Activated CD8-positive, alpha-beta memory T cell treated with anti-CD3 and anti-CD28 coated beads, Interleukin-2, amount 10 ng/mL, durations not matched to agents 7 days and 5 days (primary cell): ENCODE data around the gene VENTX. TPM values are rescaled to one million over a fixed set of nuclear protein-coding genes. Genes with fewer than 3 reads are reported as not detected.

Experiments
- ATAC-seq: fragments of 150-1000 bp; cut with Tn5 transposase; one replicate; pipeline ENCODE4 v1.10.0; 2021; ENCODE audit warnings: moderate library complexity
- CTCF ChIA-PET: fragments of 350-600 bp; sonication (Branson Sonifier 250); formaldehyde crosslinking; loops from one replicate; lab custom pipeline; 2021; ENCODE audit warnings: antibody characterized with exemption; lab: Charles Lee
- DNase-seq: peaks from one replicate; pipeline ENCODE4 v3.0.0-alpha.2; 2020
- H3K27ac Mint-ChIP-seq: one replicate; pipeline ENCODE4 v1.8.0; 2021; ENCODE audit warnings: mild to moderate bottlenecking, mixed read lengths
- H3K27me3 Mint-ChIP-seq: one replicate; pipeline ENCODE4 v1.8.0; 2021; ENCODE audit warnings: mixed read lengths
- H3K36me3 Mint-ChIP-seq: one replicate; pipeline ENCODE4 v1.8.0; 2021; ENCODE audit warnings: mild to moderate bottlenecking, mixed read lengths
- H3K4me1 Mint-ChIP-seq: one replicate; pipeline ENCODE4 v1.8.0; 2021; ENCODE audit warnings: mixed read lengths
- H3K4me3 Mint-ChIP-seq: one replicate; pipeline ENCODE4 v1.8.0; 2021; ENCODE audit warnings: mild to moderate bottlenecking, moderate library complexity, mixed read lengths
- H3K9me3 Mint-ChIP-seq: one replicate; pipeline ENCODE4 v1.8.0; 2022; ENCODE audit warnings: low read depth, mixed read lengths
- total RNA-seq, 2 experiments: library from RNA; stranded (reverse); gene quantifications; one replicate each; pipeline ENCODE4 v1.2.3, GENCODE V29; 2021

Gene VENTX, protein sequence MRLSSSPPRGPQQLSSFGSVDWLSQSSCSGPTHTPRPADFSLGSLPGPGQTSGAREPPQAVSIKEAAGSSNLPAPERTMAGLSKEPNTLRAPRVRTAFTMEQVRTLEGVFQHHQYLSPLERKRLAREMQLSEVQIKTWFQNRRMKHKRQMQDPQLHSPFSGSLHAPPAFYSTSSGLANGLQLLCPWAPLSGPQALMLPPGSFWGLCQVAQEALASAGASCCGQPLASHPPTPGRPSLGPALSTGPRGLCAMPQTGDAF
- total RNA-seq = under 1 TPM in 1 of 2 experiments, not detected in 1; 0.12 TPM

DNA sequence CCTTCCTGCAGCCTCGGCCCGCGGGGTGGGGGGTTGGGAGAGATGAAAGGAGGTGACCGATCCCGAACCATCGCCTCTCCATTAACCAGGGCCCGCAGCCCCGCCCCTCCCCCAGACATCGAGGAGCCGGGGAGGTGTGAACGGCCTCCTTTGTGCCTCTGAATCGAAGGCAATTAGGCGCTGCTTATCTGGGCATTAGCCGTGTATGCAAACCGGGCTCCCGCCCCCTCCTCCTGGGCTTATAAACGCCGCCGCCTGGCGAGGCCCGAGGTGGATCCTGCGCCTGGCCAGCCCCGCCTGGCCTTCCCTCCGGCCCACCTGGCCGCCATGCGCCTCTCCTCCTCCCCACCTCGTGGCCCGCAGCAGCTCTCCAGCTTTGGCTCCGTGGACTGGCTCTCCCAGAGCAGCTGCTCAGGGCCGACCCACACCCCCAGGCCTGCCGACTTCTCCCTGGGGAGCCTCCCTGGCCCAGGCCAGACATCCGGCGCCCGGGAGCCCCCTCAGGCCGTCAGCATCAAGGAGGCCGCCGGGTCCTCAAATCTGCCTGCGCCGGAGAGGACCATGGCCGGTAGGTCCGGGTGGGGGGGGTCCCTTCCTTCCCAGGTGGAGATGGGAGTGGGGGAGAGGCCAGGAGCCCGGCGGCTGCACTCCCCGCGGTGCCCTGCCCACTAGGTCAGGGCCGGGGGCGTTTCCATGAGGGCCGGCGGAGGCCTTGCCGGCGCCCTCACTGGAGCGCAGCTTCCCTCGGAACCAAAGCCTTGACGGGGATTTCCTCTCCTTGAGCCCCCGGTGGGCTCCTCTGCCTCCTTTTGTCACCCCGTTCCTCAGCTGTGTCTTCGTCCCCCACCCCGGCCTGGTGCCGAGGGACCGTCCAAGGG is at the start of gene VENTX:
VENTX (plus strand) TSS at position 268 of the 878 bp plus-strand sequence; CDS start at position 328, 60 bp downstream.
- Mint-ChIP-seq H3K9me3 (no peaks in the 10 kb centered on the region), H3K27ac (no peak within 1 kb of the TSS), H3K4me3 (no peak within 1 kb of the TSS), H3K27me3 (peaks cover 55% of the 10 kb centered on the region), H3K4me1 (peaks cover 23% of the 10 kb centered on the region), H3K36me3 (no peaks in the 10 kb centered on the region)
- CTCF ChIA-PET = interaction anchor here (1.4 kb wide), 1 partner anchor 19 kb away, joined by 3 read pairs; no protein-coding TSS in a partner anchor
- ATAC-seq (no peak), DNase-seq (no peak)

DNA sequence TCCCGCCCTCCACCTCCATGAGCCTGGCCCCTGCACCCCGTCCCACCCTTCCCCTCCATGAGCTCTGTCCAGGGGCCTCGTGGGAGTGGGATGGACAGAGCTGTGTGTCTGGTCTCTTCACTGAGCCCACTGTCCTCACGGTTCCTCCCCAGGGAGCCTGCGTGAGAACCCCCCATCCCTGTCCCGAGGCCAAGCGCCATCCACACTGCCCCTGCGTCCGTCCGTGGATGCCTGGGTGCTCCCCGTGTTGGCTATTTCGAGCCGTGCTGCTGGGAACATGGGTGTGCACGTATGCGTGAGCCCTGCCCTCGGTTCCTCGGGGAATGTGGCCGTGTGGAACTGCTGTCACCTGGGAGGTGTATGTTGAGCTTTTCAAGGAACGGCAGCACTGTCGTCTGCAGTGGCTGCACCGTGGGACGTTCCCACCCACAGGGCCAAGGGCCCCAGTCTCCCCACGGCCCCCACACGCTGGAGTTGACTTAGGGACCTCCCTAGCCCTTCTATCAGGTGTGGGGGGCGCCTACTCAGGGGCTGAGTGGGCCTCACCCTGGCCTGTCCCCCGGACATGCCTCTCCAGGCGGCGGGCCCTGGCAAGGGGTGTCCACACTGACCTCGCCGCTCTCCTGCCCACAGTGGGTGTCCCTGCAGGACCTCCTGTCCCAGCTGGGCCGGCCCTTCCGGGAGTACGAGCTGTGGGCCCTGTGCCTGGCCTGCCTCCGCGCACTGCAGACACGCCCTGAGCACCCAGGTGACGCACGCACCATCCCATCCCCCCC is 49.6 kb upstream of the VENTX start:
- H3K4me1 Mint-ChIP-seq = no peaks in the 10 kb centered on the region
- CTCF ChIA-PET = no interaction called here

DNA sequence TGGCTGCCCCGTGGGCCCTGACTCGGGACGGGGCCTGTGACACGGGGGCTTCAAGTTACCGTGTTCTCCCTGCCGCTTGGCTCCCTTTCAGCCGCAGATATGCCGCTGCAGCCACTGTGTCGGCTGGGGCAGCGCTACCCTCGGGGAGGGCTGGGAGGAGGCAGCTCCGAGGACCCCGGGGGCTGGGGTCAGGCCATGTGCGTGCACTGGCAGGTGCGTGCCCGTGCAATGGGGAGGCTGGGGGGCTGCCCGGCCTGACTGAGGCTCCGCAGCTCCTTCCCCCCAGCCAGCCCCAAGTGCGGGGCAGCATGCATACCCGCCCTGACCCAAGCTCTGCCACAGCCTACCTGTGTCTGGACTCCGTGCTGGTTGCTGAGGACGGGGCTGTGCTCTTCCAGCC is 48.4 kb upstream of the VENTX start:
- H3K27me3 Mint-ChIP-seq = peaks cover 14% of the 10 kb centered on the region
- H3K27ac Mint-ChIP-seq = no peak overlapping the region
- H3K36me3 Mint-ChIP-seq = no peaks in the 10 kb centered on the region
- H3K4me1 Mint-ChIP-seq = no peaks in the 10 kb centered on the region
- peaks cover 2% of the 10 kb centered on the region for H3K9me3 Mint-ChIP-seq
- no peak overlapping the region for H3K4me3 Mint-ChIP-seq
- ATAC-seq = no peak
- CTCF ChIA-PET = no interaction called here
- no peak for DNase-seq

More for the DNA sequence above, 49.6 kb upstream of the VENTX start:
- no peak overlapping the region for H3K27ac Mint-ChIP-seq
- H3K4me3 Mint-ChIP-seq = no peak overlapping the region
- ATAC-seq (no peak), DNase-seq (no peak)
- peaks cover 5% of the 10 kb centered on the region for H3K9me3 Mint-ChIP-seq
- peaks cover 10% of the 10 kb centered on the region for H3K27me3 Mint-ChIP-seq
- H3K36me3 Mint-ChIP-seq = no peaks in the 10 kb centered on the region

DNA sequence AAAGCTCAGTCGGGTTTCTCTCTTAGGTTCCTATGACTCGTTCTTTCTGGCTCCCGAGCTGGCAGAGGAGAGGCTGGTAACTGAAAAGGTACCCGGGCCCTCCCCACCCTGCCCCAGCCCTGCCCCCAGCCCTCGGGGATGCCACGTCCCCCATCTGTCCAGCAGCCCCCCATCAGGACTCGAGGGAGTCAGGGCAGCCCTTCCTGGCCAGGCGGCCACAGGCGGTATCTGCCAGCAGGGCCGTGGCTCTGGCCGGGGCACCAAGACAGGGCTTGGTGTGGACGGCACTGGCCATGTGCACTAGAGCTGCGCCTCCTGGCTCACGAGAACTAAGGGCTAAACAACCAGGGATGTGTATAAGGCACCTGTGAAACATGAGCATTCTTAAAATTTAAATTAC is 47.9 kb upstream of the VENTX start:
- no peak for ATAC-seq
- no peaks in the 10 kb centered on the region for H3K4me1 Mint-ChIP-seq
- H3K27me3 Mint-ChIP-seq = peaks cover 14% of the 10 kb centered on the region
- CTCF ChIA-PET = no interaction called here
- H3K9me3 Mint-ChIP-seq = no peaks in the 10 kb centered on the region
- no peak overlapping the region for H3K4me3 Mint-ChIP-seq
- H3K36me3 Mint-ChIP-seq = no peaks in the 10 kb centered on the region
- H3K27ac Mint-ChIP-seq = no peak overlapping the region
- DNase-seq = no peak

DNA sequence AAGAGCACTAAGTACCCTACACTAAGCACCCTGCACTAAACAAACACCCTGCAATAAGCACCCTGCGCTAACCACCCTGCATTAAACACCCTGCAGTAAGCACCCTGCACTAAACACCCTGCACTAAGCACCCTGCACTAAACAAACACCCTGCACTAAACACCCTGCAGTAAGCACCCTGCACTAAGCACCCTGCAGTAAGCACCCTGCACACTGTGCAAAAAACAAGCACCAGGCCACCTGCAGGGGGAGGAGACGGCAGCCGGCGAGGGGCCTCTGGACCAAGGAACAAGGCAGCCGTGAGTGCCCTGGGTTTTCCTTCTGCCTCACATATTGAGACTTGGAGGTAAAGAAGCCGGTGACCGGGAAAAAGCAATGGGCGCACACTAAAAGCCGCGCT is 47.4 kb upstream of the VENTX start:
- Mint-ChIP-seq H3K36me3 (no peaks in the 10 kb centered on the region), H3K9me3 (no peaks in the 10 kb centered on the region), H3K27me3 (peaks cover 14% of the 10 kb centered on the region), H3K27ac (no peak overlapping the region), H3K4me1 (no peaks in the 10 kb centered on the region), H3K4me3 (no peak overlapping the region)
- CTCF ChIA-PET = no interaction called here
- DNase-seq (no peak), ATAC-seq (no peak)

DNA sequence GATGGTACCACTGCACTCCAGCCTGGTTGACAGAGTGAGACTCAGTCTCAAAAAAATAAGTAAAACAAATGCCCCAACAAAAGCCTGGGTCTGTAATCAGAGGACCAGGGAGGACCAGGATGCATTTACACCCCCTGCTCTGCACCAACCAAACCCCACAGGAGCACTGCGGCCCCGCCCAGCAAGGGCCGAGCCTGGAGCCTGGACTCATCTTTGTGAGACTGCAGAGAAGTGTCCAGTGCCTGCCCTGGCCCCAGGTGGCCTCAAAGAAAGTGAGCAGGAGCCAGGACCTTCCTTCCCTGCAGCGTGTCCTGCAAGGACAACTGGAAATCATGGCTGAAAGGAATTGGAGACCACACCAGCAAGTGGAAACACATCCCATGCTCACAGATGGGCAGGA is 46.0 kb upstream of the VENTX start:
- peaks cover 14% of the 10 kb centered on the region for H3K27me3 Mint-ChIP-seq
- no peaks in the 10 kb centered on the region for H3K9me3 Mint-ChIP-seq
- H3K4me3 Mint-ChIP-seq = no peak overlapping the region
- CTCF ChIA-PET = no interaction called here
- H3K4me1 Mint-ChIP-seq = no peaks in the 10 kb centered on the region
- DNase-seq (no peak), ATAC-seq (no peak)
- H3K27ac Mint-ChIP-seq = no peak overlapping the region
- no peaks in the 10 kb centered on the region for H3K36me3 Mint-ChIP-seq

DNA sequence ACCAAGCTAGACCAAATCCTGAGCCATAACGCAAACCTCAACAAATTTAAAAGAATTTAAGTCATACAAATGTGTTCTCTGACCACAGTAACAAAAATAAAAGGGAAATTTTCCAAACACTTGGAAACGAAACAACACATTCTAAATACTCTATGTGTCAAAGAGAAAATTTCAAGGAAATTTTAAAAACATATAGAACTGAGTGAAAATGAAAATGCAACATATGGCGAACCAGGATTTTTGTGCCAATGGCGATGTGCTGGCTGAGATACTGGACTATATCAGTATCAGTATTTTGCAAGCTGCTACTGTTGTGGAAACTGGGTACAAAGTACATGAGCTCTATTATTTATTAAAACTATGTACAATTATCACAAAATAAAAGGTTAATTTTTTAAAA is 43.5 kb upstream of the VENTX start:
- CTCF ChIA-PET = no interaction called here
- H3K36me3 Mint-ChIP-seq = no peaks in the 10 kb centered on the region

DNA sequence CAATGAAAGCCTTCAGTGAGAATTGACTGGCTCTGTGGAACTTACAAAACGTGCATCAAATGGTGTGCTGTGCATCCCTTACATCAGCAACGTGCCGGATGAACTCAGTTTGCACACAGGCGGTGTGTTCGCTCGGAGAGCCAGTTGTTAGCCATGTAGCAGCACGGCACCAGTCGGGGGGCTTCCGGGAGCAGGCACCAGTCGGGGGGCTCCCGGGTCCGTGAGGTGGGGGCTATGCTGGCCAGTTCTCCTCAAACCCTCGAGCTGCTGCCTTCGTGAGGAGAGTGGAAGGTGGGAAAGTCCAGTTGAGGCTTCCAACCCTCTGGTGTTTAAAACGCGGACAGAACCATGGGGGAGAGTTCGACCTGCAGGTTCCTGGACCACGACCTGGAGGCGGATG is 42.6 kb upstream of the VENTX start:
- Mint-ChIP-seq H3K9me3 (no peaks in the 10 kb centered on the region), H3K27me3 (peaks cover 14% of the 10 kb centered on the region), H3K27ac (no peak overlapping the region), H3K4me3 (no peak overlapping the region), H3K4me1 (no peaks in the 10 kb centered on the region), H3K36me3 (no peaks in the 10 kb centered on the region)
- ATAC-seq (no peak), DNase-seq (no peak)
- CTCF ChIA-PET = no interaction called here

More for the DNA sequence above, 43.5 kb upstream of the VENTX start:
- Mint-ChIP-seq H3K27me3 (peaks cover 14% of the 10 kb centered on the region), H3K9me3 (no peaks in the 10 kb centered on the region), H3K4me1 (no peaks in the 10 kb centered on the region), H3K27ac (no peak overlapping the region), H3K4me3 (no peak overlapping the region)
- DNase-seq (no peak), ATAC-seq (no peak)

DNA sequence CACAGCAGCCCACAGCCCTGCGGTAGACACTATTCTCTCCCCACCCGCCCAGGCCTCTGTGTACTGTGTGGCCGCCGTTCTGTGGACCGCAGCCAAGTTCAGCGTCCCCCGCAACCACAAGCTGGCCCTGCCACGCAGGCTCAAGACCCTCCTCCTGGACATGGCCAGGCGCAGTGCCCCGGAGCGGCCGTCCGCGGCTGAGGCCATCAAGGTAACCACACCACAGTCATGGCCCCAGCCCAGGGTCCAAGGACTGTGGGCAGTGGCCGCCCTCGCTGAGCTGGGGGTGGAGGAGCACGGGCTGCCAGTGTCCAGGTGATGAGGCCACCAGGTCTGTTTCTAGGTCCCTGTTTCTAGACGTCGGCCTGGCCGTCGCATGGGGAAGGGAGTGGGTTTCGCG is 42.0 kb upstream of the VENTX start:
- CTCF ChIA-PET = no interaction called here
- ATAC-seq (no peak), DNase-seq (no peak)
- Mint-ChIP-seq H3K27ac (no peak overlapping the region), H3K4me3 (no peak overlapping the region), H3K27me3 (peaks cover 14% of the 10 kb centered on the region), H3K36me3 (no peaks in the 10 kb centered on the region), H3K4me1 (no peaks in the 10 kb centered on the region), H3K9me3 (no peaks in the 10 kb centered on the region)

DNA sequence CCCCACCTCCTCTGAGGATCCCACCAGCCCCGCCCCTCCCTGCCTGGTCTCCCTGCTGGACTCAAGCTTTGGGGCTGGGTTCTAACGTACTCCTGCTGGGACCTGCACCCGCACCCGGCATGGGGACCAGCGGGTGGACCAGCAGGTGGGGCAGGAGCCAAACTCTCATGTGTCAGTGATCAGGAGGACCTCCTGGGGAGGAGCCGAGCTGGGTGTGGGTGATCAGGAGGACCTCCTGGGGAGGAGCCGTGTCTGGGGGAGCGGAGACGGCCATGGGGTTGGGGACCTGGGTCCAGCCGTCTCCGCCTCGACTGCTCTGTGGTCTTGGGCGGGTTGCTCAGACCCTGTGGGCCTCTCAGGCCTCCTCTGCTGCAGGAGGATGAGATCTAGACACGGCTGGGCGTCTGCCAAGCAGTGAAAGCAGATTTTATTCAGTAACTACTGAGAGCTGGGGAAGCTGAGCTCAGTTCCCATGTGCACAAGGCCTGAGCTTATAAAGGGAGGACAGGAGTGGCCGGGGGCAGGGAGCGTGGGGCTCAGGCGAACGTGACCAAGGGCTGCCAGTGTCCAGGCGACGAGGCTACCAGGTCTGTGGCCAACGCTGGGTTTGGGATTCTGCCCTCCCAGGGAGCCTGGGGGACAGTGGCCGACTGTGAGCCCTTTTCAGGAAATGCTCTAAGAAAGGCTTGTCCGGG is 41.3 kb upstream of the VENTX start:
- ATAC-seq = no peak
- Mint-ChIP-seq H3K4me1 (no peaks in the 10 kb centered on the region), H3K9me3 (no peaks in the 10 kb centered on the region), H3K4me3 (no peak overlapping the region), H3K36me3 (no peaks in the 10 kb centered on the region), H3K27ac (no peak overlapping the region), H3K27me3 (peaks cover 14% of the 10 kb centered on the region)
- CTCF ChIA-PET = no interaction called here
- DNase-seq = no peak

DNA sequence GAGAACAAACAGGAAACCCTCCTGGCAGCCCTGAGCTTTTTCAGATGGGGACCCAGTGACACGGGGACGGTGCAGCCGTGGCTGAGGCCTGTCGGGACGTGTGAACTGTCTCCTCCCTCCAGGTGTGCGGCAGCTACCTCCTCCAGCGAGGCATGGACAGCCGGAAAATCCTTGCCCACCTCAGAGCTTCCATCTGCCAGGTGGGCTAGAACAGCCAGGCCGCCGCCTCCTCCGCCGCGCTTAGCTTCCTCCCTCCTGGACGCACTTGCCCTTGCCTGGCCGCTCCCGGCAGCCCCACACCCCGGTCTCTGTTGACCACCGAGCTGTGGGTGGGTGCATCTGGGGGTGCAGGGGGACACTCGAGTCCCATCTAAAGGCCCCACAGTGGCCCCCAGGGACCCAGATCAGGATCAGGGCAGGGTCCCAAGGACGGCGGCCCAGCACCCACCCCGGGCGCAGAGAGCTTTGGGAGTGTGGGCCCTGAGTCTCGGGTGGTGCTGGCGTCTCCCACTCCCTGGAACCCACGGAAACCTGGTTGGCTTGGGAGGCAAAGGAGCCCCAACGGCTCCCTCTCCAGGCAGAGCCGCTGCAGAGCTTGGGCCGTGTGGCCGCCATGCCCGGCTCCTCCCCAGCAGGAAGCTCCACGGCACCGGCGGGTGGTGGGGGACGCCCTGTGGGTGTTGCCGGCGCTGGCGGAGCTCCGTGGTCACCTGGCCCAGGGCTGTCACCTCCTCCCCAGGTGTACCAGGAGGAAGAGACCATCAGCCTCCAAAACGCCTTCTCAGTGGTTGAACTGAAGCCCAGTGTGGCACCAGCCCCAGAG is 40.5 kb upstream of the VENTX start:
- H3K4me3 Mint-ChIP-seq = no peak overlapping the region
- no peak overlapping the region for H3K27ac Mint-ChIP-seq
- CTCF ChIA-PET = no interaction called here
- ATAC-seq = no peak
- DNase-seq = no peak
- H3K27me3 Mint-ChIP-seq = peaks cover 10% of the 10 kb centered on the region
- H3K9me3 Mint-ChIP-seq = no peaks in the 10 kb centered on the region
- H3K4me1 Mint-ChIP-seq = no peaks in the 10 kb centered on the region
- no peaks in the 10 kb centered on the region for H3K36me3 Mint-ChIP-seq

DNA sequence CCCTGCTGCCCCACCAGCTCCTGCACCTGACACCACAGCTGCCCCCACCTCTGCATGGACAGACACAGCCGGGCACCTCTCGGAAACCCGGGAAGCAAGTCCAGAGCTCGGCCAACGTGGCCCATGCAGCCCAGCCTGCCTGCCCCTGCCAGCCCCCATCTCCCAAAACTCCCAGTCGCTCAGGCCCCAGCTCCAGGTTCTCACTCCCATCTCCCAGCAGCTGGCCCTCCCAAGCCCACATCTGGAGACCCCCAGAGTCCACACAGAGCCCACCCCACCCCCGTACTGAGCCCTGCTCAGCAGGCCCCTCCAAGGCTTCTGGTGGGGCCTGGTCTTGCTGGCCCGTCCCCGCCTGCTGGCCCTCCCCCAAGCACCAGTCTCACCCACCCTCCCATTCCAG is 39.9 kb upstream of the VENTX start:
- H3K4me1 Mint-ChIP-seq = no peaks in the 10 kb centered on the region
- DNase-seq (no peak), ATAC-seq (no peak)
- CTCF ChIA-PET = no interaction called here
- H3K27me3 Mint-ChIP-seq = peaks cover 4% of the 10 kb centered on the region
- no peak overlapping the region for H3K4me3 Mint-ChIP-seq
- H3K36me3 Mint-ChIP-seq = no peaks in the 10 kb centered on the region
- no peaks in the 10 kb centered on the region for H3K9me3 Mint-ChIP-seq
- no peak overlapping the region for H3K27ac Mint-ChIP-seq
